Measurements from ENCODE around the gene ABR.

ABR gene

DNA sequence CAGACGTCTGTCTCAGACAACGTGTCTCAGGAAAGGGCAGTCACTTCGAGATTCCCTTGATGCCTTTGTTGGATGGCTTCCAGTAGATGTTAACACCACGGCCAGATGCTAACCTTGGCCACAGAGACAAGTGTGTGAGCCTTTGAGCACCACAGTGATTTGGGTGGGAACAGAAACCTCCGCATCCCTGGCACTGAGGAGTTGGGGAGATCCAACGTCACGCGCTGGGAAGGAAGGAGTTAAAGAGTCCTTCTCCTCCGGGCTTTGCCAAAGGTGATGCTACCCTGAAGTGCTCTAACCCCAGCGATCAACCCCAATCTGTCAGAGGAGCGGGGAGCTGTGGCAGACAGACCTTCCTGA is 3.0 kb upstream of the ABR start:
- TF ChIP-seq, protein P1, sequence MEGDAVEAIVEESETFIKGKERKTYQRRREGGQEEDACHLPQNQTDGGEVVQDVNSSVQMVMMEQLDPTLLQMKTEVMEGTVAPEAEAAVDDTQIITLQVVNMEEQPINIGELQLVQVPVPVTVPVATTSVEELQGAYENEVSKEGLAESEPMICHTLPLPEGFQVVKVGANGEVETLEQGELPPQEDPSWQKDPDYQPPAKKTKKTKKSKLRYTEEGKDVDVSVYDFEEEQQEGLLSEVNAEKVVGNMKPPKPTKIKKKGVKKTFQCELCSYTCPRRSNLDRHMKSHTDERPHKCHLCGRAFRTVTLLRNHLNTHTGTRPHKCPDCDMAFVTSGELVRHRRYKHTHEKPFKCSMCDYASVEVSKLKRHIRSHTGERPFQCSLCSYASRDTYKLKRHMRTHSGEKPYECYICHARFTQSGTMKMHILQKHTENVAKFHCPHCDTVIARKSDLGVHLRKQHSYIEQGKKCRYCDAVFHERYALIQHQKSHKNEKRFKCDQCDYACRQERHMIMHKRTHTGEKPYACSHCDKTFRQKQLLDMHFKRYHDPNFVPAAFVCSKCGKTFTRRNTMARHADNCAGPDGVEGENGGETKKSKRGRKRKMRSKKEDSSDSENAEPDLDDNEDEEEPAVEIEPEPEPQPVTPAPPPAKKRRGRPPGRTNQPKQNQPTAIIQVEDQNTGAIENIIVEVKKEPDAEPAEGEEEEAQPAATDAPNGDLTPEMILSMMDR (IDR thresholded peaks at IDR 0.05; ENCODE audit: poor library complexity, severe bottlenecking), result no peak
- Histone ChIP-seq H3K36me3 (ENCODE audit: low read depth) (no peaks in the 10 kb centered on the region), H3K27me3 (ENCODE audit: insufficient read depth, poor library complexity, severe bottlenecking) (peaks cover 18% of the 10 kb centered on the region), H3K4me3 (ENCODE audit: severe bottlenecking) (no peak overlapping the region), H3K4me1 (ENCODE audit: insufficient read depth, poor library complexity, severe bottlenecking) (no peaks in the 10 kb centered on the region), H3K27ac (ENCODE audit: poor library complexity, severe bottlenecking) (no peak overlapping the region), H3K9me3 (ENCODE audit: severe bottlenecking) (no peaks in the 10 kb centered on the region)
- no peak for DNase-seq (ENCODE audit: low spot score)
- ATAC-seq (ENCODE audit: low read depth), result no peak

DNA sequence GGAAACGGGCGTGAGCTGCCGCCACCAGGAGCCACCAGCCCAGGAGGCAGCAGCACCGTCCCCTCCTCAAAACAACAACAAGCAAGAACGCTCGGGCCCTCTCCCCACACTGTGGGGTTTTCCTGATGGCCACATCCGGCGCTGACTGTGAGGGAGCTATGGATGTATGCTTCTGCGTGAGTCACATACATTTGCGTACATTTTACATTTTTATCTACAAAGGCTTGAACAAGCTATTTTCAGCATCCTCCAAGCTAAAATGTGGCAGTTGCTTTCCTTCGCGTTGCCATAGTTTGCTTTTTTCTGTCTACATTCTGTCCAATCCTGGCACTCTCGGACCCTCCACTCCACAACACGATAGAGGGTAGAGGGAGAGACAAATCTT is 2.0 kb upstream of the ABR start:
- Histone ChIP-seq H3K27ac (ENCODE audit: poor library complexity, severe bottlenecking) (no peak overlapping the region), H3K27me3 (ENCODE audit: insufficient read depth, poor library complexity, severe bottlenecking) (peaks cover 18% of the 10 kb centered on the region), H3K36me3 (ENCODE audit: low read depth) (no peaks in the 10 kb centered on the region), H3K9me3 (ENCODE audit: severe bottlenecking) (no peaks in the 10 kb centered on the region), H3K4me1 (ENCODE audit: insufficient read depth, poor library complexity, severe bottlenecking) (no peaks in the 10 kb centered on the region), H3K4me3 (ENCODE audit: severe bottlenecking) (no peak overlapping the region)
- no peak for ATAC-seq (ENCODE audit: low read depth)
- TF ChIP-seq, protein P1 (IDR thresholded peaks at IDR 0.05; ENCODE audit: poor library complexity, severe bottlenecking), result no peak
- no peak for DNase-seq (ENCODE audit: low spot score)

DNA sequence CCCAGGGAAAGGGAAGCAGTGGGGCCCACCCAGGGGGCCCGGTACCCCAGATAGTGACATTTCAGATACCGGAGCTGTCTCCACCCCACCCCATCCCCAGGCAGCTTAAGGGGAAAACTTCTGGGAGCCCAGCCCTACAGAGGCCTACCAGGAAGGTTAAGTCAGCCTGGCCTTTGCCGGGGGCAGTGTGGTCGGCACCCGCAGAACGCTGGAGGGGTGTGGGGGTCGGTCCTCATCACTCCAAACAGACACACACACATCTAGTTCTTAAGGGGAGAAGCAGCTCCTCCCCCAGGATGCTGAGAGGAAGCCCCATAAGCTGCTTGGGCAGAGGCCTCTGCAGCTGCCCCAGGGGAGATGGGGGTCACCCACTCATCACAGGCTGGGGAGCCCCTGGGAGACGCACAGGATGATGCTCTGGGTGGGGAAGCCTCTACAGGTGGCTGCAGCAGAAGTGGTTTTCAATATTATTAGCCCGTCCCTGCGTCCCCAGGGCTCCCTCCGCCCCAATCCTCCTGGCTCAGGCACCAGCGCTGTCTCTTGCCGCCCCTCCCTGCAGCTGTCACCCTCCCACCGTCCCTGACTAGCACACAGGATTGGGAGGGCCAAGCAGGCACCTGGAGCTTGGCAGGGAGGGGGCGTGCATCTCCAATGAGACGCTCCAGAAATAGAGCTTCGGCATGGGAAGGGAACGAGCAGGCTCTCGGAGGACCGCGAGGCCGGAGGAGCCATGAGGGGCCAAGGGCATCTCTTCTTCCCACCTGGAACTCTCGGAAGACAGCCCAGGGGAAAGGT is 1.4 kb upstream of the ABR start:
- Histone ChIP-seq H3K9me3 (ENCODE audit: severe bottlenecking) (no peaks in the 10 kb centered on the region), H3K27ac (ENCODE audit: poor library complexity, severe bottlenecking) (no peak overlapping the region), H3K4me3 (ENCODE audit: severe bottlenecking) (no peak overlapping the region), H3K36me3 (ENCODE audit: low read depth) (no peaks in the 10 kb centered on the region), H3K27me3 (ENCODE audit: insufficient read depth, poor library complexity, severe bottlenecking) (peaks cover 18% of the 10 kb centered on the region), H3K4me1 (ENCODE audit: insufficient read depth, poor library complexity, severe bottlenecking) (no peaks in the 10 kb centered on the region)
- TF ChIP-seq, protein P1 (IDR thresholded peaks at IDR 0.05; ENCODE audit: poor library complexity, severe bottlenecking), result no peak
- DNase-seq (ENCODE audit: low spot score), result no peak
- no peak for ATAC-seq (ENCODE audit: low read depth)

DNA sequence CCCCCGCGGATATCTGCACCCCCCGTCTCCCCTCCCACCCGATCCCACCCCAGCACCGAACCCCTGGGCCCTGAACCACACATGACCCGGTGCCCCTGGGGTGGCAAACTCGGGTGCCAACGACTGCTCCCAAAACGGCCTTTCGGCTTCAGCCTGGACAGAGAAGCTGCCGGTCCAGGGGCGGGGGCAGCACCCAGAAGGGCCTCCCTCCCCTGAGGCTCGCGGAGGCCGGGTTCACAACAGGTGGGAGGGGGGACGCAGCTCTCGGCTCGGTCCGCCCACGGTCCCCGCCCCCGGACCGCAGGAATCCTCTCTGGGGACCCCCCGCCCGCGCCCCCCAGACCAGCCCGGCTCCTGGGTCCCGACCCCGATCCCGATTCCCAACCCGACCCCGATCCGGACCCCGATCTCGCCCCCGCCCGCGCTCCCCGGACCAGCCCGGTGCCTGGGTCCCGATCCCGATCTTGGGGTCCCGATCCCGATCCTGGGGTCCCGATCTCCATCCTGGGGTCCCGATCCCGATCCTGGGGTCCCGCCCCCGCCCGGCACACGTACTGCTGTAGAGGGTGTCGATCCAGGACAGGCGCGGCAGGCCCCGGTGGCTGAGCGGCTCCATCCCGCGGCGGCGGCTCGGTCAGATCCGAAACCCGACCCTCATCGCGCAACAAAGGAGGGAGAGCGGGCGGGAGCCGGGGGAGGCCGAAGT is 516 bp downstream of the ABR start:
- H3K27ac ChIP-seq (ENCODE audit: poor library complexity, severe bottlenecking), result no peak overlapping the region
- no peaks in the 10 kb centered on the region for H3K4me1 ChIP-seq (ENCODE audit: insufficient read depth, poor library complexity, severe bottlenecking)
- no peaks in the 10 kb centered on the region for H3K36me3 ChIP-seq (ENCODE audit: low read depth)
- TF ChIP-seq, protein P1 (IDR thresholded peaks at IDR 0.05; ENCODE audit: poor library complexity, severe bottlenecking), result no peak
- peaks cover 18% of the 10 kb centered on the region for H3K27me3 ChIP-seq (ENCODE audit: insufficient read depth, poor library complexity, severe bottlenecking)
- peak; percentile 24; the same call in 1 of the 3 replicates for ATAC-seq (ENCODE audit: low read depth)
- H3K9me3 ChIP-seq (ENCODE audit: severe bottlenecking), result no peaks in the 10 kb centered on the region
- H3K4me3 ChIP-seq (ENCODE audit: severe bottlenecking), result peak overlapping the region; percentile 36
- no peak for DNase-seq (ENCODE audit: low spot score)
